Fibroblast of skin of left quadriceps (primary cell): ENCODE results near the gene METTL2B.
"Not testable (repeated sequence)": the region's sequence is repeated elsewhere in the genome, so short reads cannot be mapped to it uniquely, and the experiment has no call there.

Source experiments
- DNase-seq, 2 experiments: peaks; one replicate each; pipeline ENCODE4 v3.0.0-alpha.2; 2013; ENCODE audit warnings: low read depth in 2 of 2

METTL2B gene

DNA sequence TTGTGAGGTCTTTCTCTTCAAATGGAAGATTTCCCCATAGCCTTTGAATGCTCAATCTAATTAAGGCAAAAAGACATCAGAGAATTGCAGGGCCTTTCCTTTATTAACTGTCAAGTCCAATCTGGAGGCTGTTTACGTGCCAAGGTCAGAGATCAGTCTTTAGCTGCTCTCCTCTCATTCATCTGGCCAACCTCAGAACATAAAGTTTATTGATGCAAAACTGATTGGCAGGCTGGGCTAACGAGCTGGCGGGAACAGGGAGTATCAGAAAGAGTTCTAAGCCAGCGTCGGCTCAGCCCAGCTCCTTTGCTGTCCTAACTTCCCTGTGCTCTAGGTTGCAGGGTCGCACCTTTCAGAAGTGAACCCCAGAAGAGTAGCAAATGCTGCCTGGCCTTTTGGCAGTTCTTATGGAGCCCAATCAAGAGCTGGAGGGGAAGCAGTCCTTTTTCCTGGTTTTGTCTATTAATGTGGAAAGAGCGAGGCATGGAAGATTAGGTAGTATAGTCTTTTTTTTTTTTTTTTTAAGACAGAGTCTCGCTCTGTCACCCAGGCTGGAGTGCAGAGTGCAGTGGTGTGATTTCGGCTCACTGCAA is 47.5 kb downstream of the METTL2B start:
- DNase-seq: not testable (repeated sequence)

- DNase-seq: not testable (repeated sequence)
These were observed 49.0 kb downstream of the METTL2B start for GRCh38 chr7:128525584-128525983.

GRCh38 chr7:128526062-128526466 is 49.5 kb downstream of the METTL2B start:
- not testable (repeated sequence) for DNase-seq

DNA sequence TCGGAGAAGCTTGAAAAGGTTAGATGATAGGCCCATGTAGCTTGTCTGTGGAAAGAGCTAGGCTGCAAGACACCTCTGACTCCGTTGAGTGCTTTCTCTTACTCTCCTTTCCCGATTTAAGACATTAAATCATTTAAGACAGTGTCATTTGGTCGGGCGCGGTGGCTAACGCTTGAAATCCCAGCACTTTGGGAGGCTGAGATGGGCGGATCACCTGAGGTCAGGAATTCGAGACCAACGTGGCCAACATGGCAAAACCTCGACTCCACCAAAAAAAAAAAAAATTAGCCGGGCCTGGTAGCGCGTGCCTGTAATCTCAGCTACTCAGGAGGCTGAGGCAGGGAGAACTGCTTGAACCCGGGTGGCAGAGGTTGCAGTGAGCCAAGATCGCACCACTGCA is 52.6 kb downstream of the METTL2B start:
- DNase-seq: not testable (repeated sequence)

DNA sequence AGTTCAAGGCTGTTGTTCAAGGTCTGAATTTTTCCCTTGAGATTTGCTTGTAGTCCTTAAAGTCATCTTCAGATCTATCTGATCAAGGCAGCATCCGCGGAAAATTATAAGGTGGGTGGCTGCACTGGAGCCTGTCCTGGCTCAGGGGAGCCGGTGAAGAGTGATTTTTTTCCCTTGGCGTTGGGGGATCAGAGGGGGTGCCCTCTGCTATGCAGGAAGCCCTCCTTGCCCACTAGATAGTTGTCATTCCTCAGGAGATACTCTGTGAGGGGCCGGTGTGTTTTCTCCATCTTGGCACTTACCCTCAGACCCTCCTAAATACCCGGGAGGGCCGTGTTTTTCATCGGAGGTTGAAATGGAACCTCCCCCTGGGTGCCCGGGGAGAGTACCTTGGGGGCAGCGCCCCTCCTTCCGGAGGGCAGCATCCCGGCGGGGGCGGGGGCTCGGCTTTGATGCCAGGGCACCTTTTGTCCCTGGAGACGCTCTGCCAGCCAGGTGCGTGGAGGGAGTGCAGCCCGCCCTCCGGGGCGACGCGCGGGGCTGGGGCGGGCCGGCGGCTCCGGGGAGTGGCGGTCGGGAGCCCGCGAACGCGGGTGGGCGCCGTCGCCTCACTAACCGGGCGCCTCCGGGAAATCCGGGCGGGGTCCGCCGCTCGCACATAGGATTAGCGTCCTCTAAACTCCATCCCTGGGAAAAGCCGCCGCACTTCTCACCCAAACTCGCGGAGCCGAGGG is 53.7 kb downstream of the METTL2B start:
- not testable (repeated sequence) for DNase-seq

DNA sequence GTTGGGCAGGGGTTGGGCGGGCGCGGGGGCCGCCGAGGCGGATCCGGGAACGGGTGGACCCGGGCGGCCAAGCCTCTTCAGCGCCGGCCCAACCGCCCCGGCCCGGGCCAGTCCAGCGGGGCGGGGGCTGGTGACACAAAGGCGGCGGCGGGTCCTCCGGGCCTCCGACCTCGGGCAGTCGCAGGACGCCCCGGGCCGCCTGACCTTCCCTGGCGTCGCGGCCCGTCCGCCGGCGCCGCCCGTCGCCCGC is 54.2 kb downstream of the METTL2B start:
- DNase-seq: no peak

GRCh38 chr7:128531105-128531954 is 54.8 kb downstream of the METTL2B start:
- DNase-seq: peak; percentile 33 to 39

- not testable (repeated sequence) for DNase-seq
These were observed 55.5 kb downstream of the METTL2B start for GRCh38 chr7:128531955-128532478.

DNA sequence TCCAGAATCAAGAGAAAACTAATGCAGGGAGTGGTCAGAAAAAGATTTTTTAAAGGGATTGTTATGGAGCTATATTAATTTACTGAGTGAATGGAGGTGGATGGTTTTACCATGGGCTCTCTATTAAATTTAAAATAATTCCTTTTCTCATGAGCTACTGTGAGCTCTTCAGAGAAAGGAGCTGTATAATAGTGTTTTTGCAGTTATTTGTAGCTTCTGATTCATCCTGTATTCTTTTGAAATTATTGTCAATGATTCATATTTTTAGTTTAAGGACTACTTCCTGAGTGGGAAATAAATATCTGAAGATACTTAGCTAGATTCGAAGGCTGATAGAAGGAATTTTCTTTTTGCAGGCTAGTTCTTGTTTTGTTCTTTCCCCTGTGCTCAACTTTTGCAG is 56.4 kb downstream of the METTL2B start:
- DNase-seq: not testable (repeated sequence)

- not testable (repeated sequence) for DNase-seq
These were observed 60.9 kb downstream of the METTL2B start for GRCh38 chr7:128537410-128537809.

DNA sequence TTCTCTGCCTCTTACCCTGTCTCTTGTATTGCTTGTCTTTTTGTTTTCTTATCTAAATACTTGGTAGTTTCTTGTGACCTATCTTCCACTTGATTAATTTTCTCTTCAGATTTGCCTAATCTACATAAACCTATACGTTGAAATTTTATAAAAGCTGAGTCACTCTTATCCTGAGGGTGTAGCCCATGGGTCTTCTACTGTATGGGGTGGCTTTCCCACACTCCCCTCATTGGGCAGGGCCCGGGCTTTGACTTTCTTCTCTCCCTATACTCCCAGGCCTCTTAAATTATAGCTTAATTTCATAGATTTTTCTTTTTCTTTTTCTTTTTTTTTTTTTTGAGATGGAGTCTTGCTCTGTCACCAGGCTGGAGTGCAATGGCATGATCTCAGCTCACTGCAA is 66.0 kb downstream of the METTL2B start:
- DNase-seq: not testable (repeated sequence)

DNA sequence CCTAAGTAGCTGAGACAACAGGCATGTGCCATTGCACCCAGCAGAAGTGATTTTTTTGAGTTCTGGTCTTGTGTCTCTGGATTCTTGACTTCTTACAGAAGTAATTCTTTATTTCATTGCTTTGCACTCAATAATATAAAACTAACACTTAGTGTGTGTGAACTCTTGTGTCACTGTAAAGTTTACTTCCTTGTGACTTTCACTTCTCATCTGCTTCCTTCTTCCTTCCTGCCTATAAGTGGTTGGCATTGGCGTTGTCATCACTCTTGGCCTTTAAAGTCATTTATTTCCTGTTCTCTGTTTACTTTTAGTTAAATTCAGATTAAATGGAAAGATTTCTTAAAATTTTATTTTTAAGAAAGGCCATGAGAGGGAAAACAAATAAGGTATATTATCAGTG is 66.8 kb downstream of the METTL2B start:
- not testable (repeated sequence) for DNase-seq

DNA sequence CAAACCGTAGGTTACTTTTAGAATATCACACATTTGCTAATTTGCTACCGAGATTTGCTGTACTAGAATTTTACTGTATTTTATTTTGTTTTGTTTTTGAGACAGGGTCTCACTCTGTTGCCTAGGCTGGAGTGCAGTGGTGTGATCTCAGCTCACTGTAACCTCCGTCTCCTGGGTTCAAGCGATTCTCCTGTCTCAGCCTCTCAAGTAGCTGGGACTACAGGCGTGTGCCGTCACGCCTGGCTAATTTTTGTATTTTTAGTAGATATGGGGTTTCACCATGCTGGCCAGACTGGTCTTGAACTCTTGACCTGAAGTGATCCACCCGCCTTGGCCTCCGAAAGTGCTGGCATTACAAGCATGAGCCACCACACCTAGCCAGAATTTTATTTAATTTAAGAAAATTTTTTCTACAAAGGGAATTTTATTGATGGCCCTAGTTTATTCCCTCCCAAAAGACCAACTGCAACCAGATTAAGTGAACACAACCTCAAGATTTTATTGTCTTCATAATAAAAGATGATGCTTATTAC is 69.8 kb downstream of the METTL2B start:
- not testable (repeated sequence) for DNase-seq

DNA sequence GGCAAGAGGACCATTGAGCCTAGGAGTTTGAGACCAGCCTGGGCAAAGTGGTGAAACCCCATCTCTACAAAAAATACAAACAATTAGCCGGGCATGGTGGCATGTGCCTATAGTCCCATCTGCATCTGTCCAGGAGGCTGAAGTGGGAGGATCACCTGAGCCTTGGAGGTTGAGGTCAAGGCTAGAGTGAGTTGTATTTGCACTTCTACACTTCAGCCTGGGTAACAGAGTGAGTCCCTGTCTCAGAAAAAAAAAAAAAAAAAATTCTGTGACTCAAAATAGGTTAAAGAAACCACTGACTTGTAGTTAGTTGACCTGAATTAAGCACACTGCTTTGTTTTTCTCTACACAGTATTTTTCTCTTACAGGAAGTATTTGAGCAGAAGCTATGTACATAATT is 74.4 kb downstream of the METTL2B start:
- DNase-seq: no peak

- not testable (repeated sequence) for DNase-seq
These were observed 77.8 kb downstream of the METTL2B start for GRCh38 chr7:128554394-128554793.
